Smooth muscle cell (in vitro differentiated cells): ENCODE results near the gene OCIAD2. TPM values are rescaled to one million over a fixed set of nuclear protein-coding genes. Genes with fewer than 3 reads are reported as not detected.

Source experiments
- DNase-seq: peaks from one replicate; lab custom pipeline; 2025; ENCODE audit not compliant: unreplicated experiment; lab: John Stamatoyannopoulos, UW
- H2AFZ ChIP-seq: fragments of 200-600 bp; sonication (generic); 2 replicates; pipeline ENCODE4 v1.6.0; 2016; ENCODE audit warnings: antibody characterized with exemption, low read depth, mild to moderate bottlenecking
- H3F3A ChIP-seq: fragments of 200-600 bp; sonication (generic); 2 replicates; pipeline ENCODE4 v1.6.0; 2017; ENCODE audit warnings: antibody characterized with exemption, low read depth
- H3K27ac ChIP-seq: fragments of 200-600 bp; sonication (generic); 2 replicates; pipeline ENCODE4 v1.5.1; 2016; ENCODE audit warnings: low read depth, mild to moderate bottlenecking
- H3K27me3 ChIP-seq: fragments of 200-600 bp; sonication (generic); 2 replicates; pipeline ENCODE4 v1.6.1; 2016; ENCODE audit warnings: low read depth, mild to moderate bottlenecking
- H3K36me3 ChIP-seq: fragments of 200-600 bp; sonication (generic); 2 replicates; pipeline ENCODE4 v1.5.1; 2016; ENCODE audit warnings: low read depth
- H3K4me1 ChIP-seq: fragments of 200-600 bp; sonication (generic); 2 replicates; pipeline ENCODE4 v1.5.1; 2016; ENCODE audit warnings: low read depth
- H3K4me2 ChIP-seq: fragments of 200-600 bp; sonication (generic); 2 replicates; pipeline ENCODE4 v1.6.0; 2016; ENCODE audit warnings: mild to moderate bottlenecking
- H3K4me3 ChIP-seq: fragments of 200-600 bp; sonication (generic); 2 replicates; pipeline ENCODE4 v1.5.1; 2016; ENCODE audit warnings: mild to moderate bottlenecking
- H3K79me2 ChIP-seq: fragments of 200-600 bp; sonication (generic); 2 replicates; pipeline ENCODE4 v1.6.0; 2016; ENCODE audit warnings: low read depth, mild to moderate bottlenecking
- H3K9ac ChIP-seq: fragments of 200-600 bp; sonication (generic); 2 replicates; pipeline ENCODE4 v1.6.0; 2016; ENCODE audit warnings: low read depth
- H3K9me3 ChIP-seq: fragments of 200-600 bp; sonication (generic); replicated peaks from 2 replicates; pipeline ENCODE4 v1.5.1; 2016; ENCODE audit warnings: low read depth
- H4K20me1 ChIP-seq: fragments of 200-600 bp; sonication (generic); 2 replicates; pipeline ENCODE4 v1.6.0; 2016; ENCODE audit warnings: low read depth
- CTCF ChIP-seq: fragments of 200-600 bp; sonication (generic); IDR thresholded peaks from 2 replicates; pipeline ENCODE4 v1.5.1; 2017; ENCODE audit warnings: borderline replicate concordance, mild to moderate bottlenecking, antibody characterized with exemption; ENCODE audit not compliant: insufficient read depth, poor library complexity, severe bottlenecking
- WGBS: methylation state at CpG from one replicate; pipeline ENCODE4 v1.1.7; 2016; ENCODE audit warnings: low lambda C conversion rate; 5-methylcytosine and 5-hydroxymethylcytosine counted together
- polyA plus RNA-seq: library from polyadenylated mRNA; unstranded; fragments of >200 nt; fragmentation: Nextera tagmentation; extraction: Ambion mirVana; gene quantifications from 2 replicates; pipeline ENCODE4 v1.2.1, GENCODE V29; 2016
- total RNA-seq: library from RNA; depleted of rRNA; stranded (reverse); fragments of >200 nt; gene quantifications from 2 replicates; pipeline ENCODE4 v1.2.3, GENCODE V29; 2014

Gene OCIAD2
- total RNA-seq: 30.4 and 33.0 TPM in 2 replicates
- 45.1 and 104 TPM in 2 replicates for polyA plus RNA-seq

- no peaks in the 10 kb centered on the region for H3K27me3 ChIP-seq
- peak within 1 kb of the TSS; percentile 92 for H3K4me2 ChIP-seq
- peaks cover 9% of the 10 kb centered on the region for H3K4me1 ChIP-seq
- H3K27ac ChIP-seq: no peak within 1 kb of the TSS
- 16% methylated on average over 46 of the region's 65 CpGs for WGBS
- no peaks in the 10 kb centered on the region for H3K9me3 ChIP-seq
- H3K4me3 ChIP-seq: peak within 1 kb of the TSS; percentile 58
- TF ChIP-seq CTCF: no peak
- DNase-seq: no peak
- H3K36me3 ChIP-seq: no peaks in the 10 kb centered on the region
- H3K79me2 ChIP-seq: no peaks in the 10 kb centered on the region
- peak within 1 kb of the TSS; percentile 66 for H3K9ac ChIP-seq
- peak within 1 kb of the TSS; percentile 81 for H2AFZ ChIP-seq
- no peaks in the 10 kb centered on the region for H4K20me1 ChIP-seq
- H3F3A ChIP-seq: peaks cover 6% of the 10 kb centered on the region
Observed at GRCh38 chr4:48906206-48907173, at the start of gene OCIAD2. Gene OCIAD2, minus strand, starts transcription at chr4:48906774. Its CDS starts 2,225 bp downstream, at chr4:48904549.

- 44% methylated on average over 2 of the region's 2 CpGs for WGBS
- Histone ChIP-seq H3F3A (no peaks in the 10 kb centered on the region), H3K27ac (peak overlapping the region; percentile 94), H3K9ac (peak overlapping the region; percentile 80), H2AFZ (peak overlapping the region; percentile 51), H3K36me3 (no peaks in the 10 kb centered on the region), H3K4me2 (peak overlapping the region; percentile 43), H3K4me1 (no peaks in the 10 kb centered on the region), H4K20me1 (no peaks in the 10 kb centered on the region), H3K9me3 (no peaks in the 10 kb centered on the region), H3K27me3 (no peaks in the 10 kb centered on the region), H3K4me3 (peak overlapping the region; percentile 1), H3K79me2 (no peaks in the 10 kb centered on the region)
- DNase-seq: no peak
- no peak for TF ChIP-seq CTCF
Observed at GRCh38 chr4:48954314-48954713, 47.7 kb upstream of the OCIAD2 start.

GRCh38 chr4:48949518-48950219, 43.1 kb upstream of the OCIAD2 start:
- DNase-seq: no peak
- no peak overlapping the region for H2AFZ ChIP-seq
- 87% methylated on average over 4 of the region's 4 CpGs for WGBS
- no peak overlapping the region for H3K27ac ChIP-seq
- H3K27me3 ChIP-seq: no peaks in the 10 kb centered on the region
- no peaks in the 10 kb centered on the region for H3K9me3 ChIP-seq
- H3K9ac ChIP-seq: no peak overlapping the region
- H3K4me3 ChIP-seq: no peak overlapping the region
- no peaks in the 10 kb centered on the region for H4K20me1 ChIP-seq
- H3K4me1 ChIP-seq: no peaks in the 10 kb centered on the region
- TF ChIP-seq CTCF: no peak
- H3K4me2 ChIP-seq: no peak overlapping the region
- H3F3A ChIP-seq: no peaks in the 10 kb centered on the region
- H3K36me3 ChIP-seq: no peaks in the 10 kb centered on the region
- no peaks in the 10 kb centered on the region for H3K79me2 ChIP-seq
